NB4 (cell line): ENCODE results near the gene C2orf74.

Source experiments
- DNase-seq: peaks from one replicate; pipeline ENCODE4 v3.0.0; 2010; ENCODE audit warnings: low read depth
- H3K4me3 ChIP-seq: one replicate; pipeline ENCODE4 v1.5.1; 2011; ENCODE audit warnings: mild to moderate bottlenecking, low read depth, low read length, moderate library complexity
- CTCF ChIP-seq: IDR thresholded peaks from one replicate; pipeline ENCODE4 v1.5.1; 2012; ENCODE audit warnings: low read depth, low read length
- MAX ChIP-seq: IDR thresholded peaks from 2 replicates; pipeline ENCODE4 v1.6.1; 2011; ENCODE audit warnings: low read depth, low read length
- MYC ChIP-seq: IDR thresholded peaks from 2 replicates; pipeline ENCODE4 v1.6.1; 2011; ENCODE audit warnings: low read depth, low read length
- POLR2A ChIP-seq: IDR thresholded peaks from 2 replicates; pipeline ENCODE4 v1.6.1; 2011; ENCODE audit warnings: mild to moderate bottlenecking; ENCODE audit not compliant: insufficient read length; ENCODE audit errors: extremely low read depth

Gene C2orf74

GRCh38 chr2:61205132-61205531 is 43.1 kb downstream of the C2orf74 start:
- no peak overlapping the region for H3K4me3 ChIP-seq
- DNase-seq = no peak
- TF ChIP-seq POLR2A (no peak), MYC (no peak), CTCF (no peak), MAX (no peak)

- TF ChIP-seq MYC (no peak), CTCF (no peak), MAX (no peak), POLR2A (no peak)
- peak; percentile 40 for DNase-seq
- no peak overlapping the region for H3K4me3 ChIP-seq
Measured at GRCh38 chr2:61210332-61210981, 48.5 kb downstream of the C2orf74 start.

- no peak for DNase-seq
- TF ChIP-seq POLR2A = no peak
- TF ChIP-seq MAX = no peak
- no peak for TF ChIP-seq CTCF
- no peak for TF ChIP-seq MYC
Measured at GRCh38 chr2:61214171-61214570, 52.2 kb downstream of the C2orf74 start.

More at GRCh38 chr2:61214171-61214570, 52.2 kb downstream of the C2orf74 start:
- H3K4me3 ChIP-seq = no peak overlapping the region
